ENCODE results near the gene NTRK3.

Gene NTRK3

GRCh38 chr15:87977907-87978306, 278.6 kb downstream of the NTRK3 start:
- no peak for DNase-seq (ENCODE audit: low spot score)

GRCh38 chr15:87976552-87976951, 280.0 kb downstream of the NTRK3 start:
- no peak for DNase-seq (ENCODE audit: low spot score)

- DNase-seq (ENCODE audit: low spot score) = no peak
These were observed 282.9 kb downstream of the NTRK3 start for GRCh38 chr15:87973501-87974215.

GRCh38 chr15:87971076-87971475, 285.5 kb downstream of the NTRK3 start:
- DNase-seq (ENCODE audit: low spot score) = no peak

GRCh38 chr15:87967951-87968350, 288.6 kb downstream of the NTRK3 start:
- DNase-seq (ENCODE audit: low spot score) = no peak

- no peak for DNase-seq (ENCODE audit: low spot score)
These were observed 291.2 kb downstream of the NTRK3 start for GRCh38 chr15:87965304-87965703.

- no peak for DNase-seq (ENCODE audit: low spot score)
These were observed 294.1 kb downstream of the NTRK3 start for GRCh38 chr15:87962428-87962827.

GRCh38 chr15:87961851-87962420, 294.6 kb downstream of the NTRK3 start:
- no peak for DNase-seq (ENCODE audit: low spot score)

GRCh38 chr15:87959662-87960061, 296.9 kb downstream of the NTRK3 start:
- no peak for DNase-seq (ENCODE audit: low spot score)

GRCh38 chr15:87959080-87959479, 297.5 kb downstream of the NTRK3 start:
- DNase-seq (ENCODE audit: low spot score) = no peak

- no peak for DNase-seq (ENCODE audit: low spot score)
These were observed 301.1 kb downstream of the NTRK3 start for GRCh38 chr15:87955284-87955909.

- DNase-seq (ENCODE audit: low spot score) = no peak
These were observed 301.7 kb downstream of the NTRK3 start for GRCh38 chr15:87954793-87955192.

GRCh38 chr15:87952736-87953287, 303.7 kb downstream of the NTRK3 start:
- DNase-seq (ENCODE audit: low spot score) = no peak

GRCh38 chr15:87949575-87950223, 306.8 kb downstream of the NTRK3 start:
- DNase-seq (ENCODE audit: low spot score) = no peak

GRCh38 chr15:87949151-87949574, 307.4 kb downstream of the NTRK3 start:
- DNase-seq (ENCODE audit: low spot score) = no peak

- no peak for DNase-seq (ENCODE audit: low spot score)
These were observed 309.0 kb downstream of the NTRK3 start for GRCh38 chr15:87947560-87947959.

GRCh38 chr15:87945246-87945645, 311.3 kb downstream of the NTRK3 start:
- no peak for DNase-seq (ENCODE audit: low spot score)

- no peak for DNase-seq (ENCODE audit: low spot score)
These were observed 311.8 kb downstream of the NTRK3 start for GRCh38 chr15:87944691-87945090.

GRCh38 chr15:87944050-87944449, 312.5 kb downstream of the NTRK3 start:
- DNase-seq (ENCODE audit: low spot score) = no peak

GRCh38 chr15:87943626-87944025, 312.9 kb downstream of the NTRK3 start:
- DNase-seq (ENCODE audit: low spot score) = no peak

GRCh38 chr15:87942316-87942715, 314.2 kb downstream of the NTRK3 start:
- DNase-seq (ENCODE audit: low spot score) = no peak

GRCh38 chr15:87941606-87942005, 314.9 kb downstream of the NTRK3 start:
- DNase-seq (ENCODE audit: low spot score) = no peak

GRCh38 chr15:87940768-87941167, 315.8 kb downstream of the NTRK3 start:
- no peak for DNase-seq (ENCODE audit: low spot score)

Data from CD4-positive, alpha-beta T cell treated with Interleukin-15 for 4 hours (primary cell).